HCT116 (cell line): ENCODE measurements around the gene SCO1. TPM values are rescaled to one million over a fixed set of nuclear protein-coding genes. Genes with fewer than 3 reads are reported as not detected.

Experiments
- ATAC-seq: fragments of 200-7000 bp; cut with Tn5 transposase; 2 replicates; pipeline ENCODE4 v1.9.1; 2020; ENCODE audit warnings: mild to moderate bottlenecking, moderate library complexity
- BruUV-seq: library from RNA; stranded (reverse); fragments of 400-500 nt; replicated peaks from 2 replicates; lab custom pipeline; 2021; lab: Mats Ljungman, UMichigan
- CTCF ChIA-PET: fragments of 300-600 bp; sonication (Branson Sonifier 250); formaldehyde crosslinking; loops from one replicate; lab custom pipeline; 2021; ENCODE audit warnings: antibody characterized with exemption; lab: Charles Lee
- POLR2A ChIA-PET: fragments of 300-600, 350-600 bp; sonication (Branson Sonifier 250); formaldehyde crosslinking; loops from one replicate; lab custom pipeline; 2021; ENCODE audit warnings: antibody characterized with exemption; lab: Charles Lee
- RAD21 ChIA-PET, 2 experiments: fragments of 300-600 bp; sonication (Branson Sonifier 250); formaldehyde crosslinking; loops; one replicate each; lab custom pipeline; 2023; ENCODE audit warnings: low total read pairs in 2 of 2; ENCODE audit not compliant: uncharacterized antibody in 2 of 2, unreplicated experiment in 2 of 2, low non-redundant PET in 1 of 2; lab: Charles Lee
- DNase-seq: peaks from one replicate; pipeline ENCODE4 v3.0.0-alpha.2; 2010; ENCODE audit warnings: low read depth, low spot score
- H2AFZ ChIP-seq: fragments of 200-600 bp; shearing (Covaris generic), sonication (generic); 2 replicates; pipeline ENCODE4 v1.6.1; 2017; ENCODE audit warnings: low read depth, mixed run types, mixed read lengths, antibody characterized with exemption, low read length; ENCODE audit not compliant: poor library complexity, severe bottlenecking
- H3K27ac ChIP-seq: 2 replicates; pipeline ENCODE4 v1.5.1; 2012; ENCODE audit warnings: low read depth, low read length
- H3K27me3 ChIP-seq: fragments of 200-600 bp; sonication (generic); 2 replicates; pipeline ENCODE4 v1.6.1; 2016; ENCODE audit warnings: mixed run types, low read length, mixed read lengths; ENCODE audit not compliant: insufficient read depth
- H3K36me3 ChIP-seq, 2 experiments: fragments of 200-500 bp in 1 of 2; fragments of 200-600 bp in 1 of 2; sonication (Bioruptor generic) in 1 of 2; sonication (generic) in 1 of 2; 2 replicates each; pipeline versions ENCODE4 v1.5.1 to v1.6.1; 2014 to 2016; ENCODE audit warnings: low read length in 2 of 2, inconsistent platforms in 1 of 2, mixed read lengths in 1 of 2, mixed run types in 1 of 2; ENCODE audit not compliant: insufficient read depth in 2 of 2, control insufficient read depth in 1 of 2
- H3K4me1 ChIP-seq, 2 experiments: fragments of 200-600 bp in 1 of 2; sonication (generic) in 1 of 2; 2 replicates each; pipeline versions ENCODE4 v1.5.1 to v1.6.1; 2012 to 2017; ENCODE audit warnings: low read length in 2 of 2, inconsistent platforms in 1 of 2, mild to moderate bottlenecking in 1 of 2, mixed read lengths in 1 of 2, mixed run types in 1 of 2, moderate library complexity in 1 of 2; ENCODE audit not compliant: insufficient read depth in 2 of 2, control insufficient read depth in 1 of 2
- H3K4me2 ChIP-seq: fragments of 200-600 bp; sonication (generic); 2 replicates; pipeline ENCODE4 v1.6.1; 2017; ENCODE audit warnings: mixed run types, low read length, mixed read lengths
- H3K4me3 ChIP-seq, 2 experiments: fragments of 200-600 bp in 1 of 2; sonication (generic) in 1 of 2; replicated peaks in 1 of 2; 2 replicates each; pipeline ENCODE4 v1.5.1; 2011 to 2016; ENCODE audit warnings: low read length in 2 of 2, control low read depth in 1 of 2, low read depth in 1 of 2, mild to moderate bottlenecking in 1 of 2, mixed read lengths in 1 of 2, mixed run types in 1 of 2
- H3K79me2 ChIP-seq: fragments of 200-600 bp; sonication (generic); 2 replicates; pipeline ENCODE4 v1.6.1; 2017; ENCODE audit warnings: mild to moderate bottlenecking, mixed run types, low read length, moderate library complexity, mixed read lengths; ENCODE audit not compliant: insufficient read depth
- H3K9ac ChIP-seq: fragments of 200-600 bp; sonication (generic); 2 replicates; pipeline ENCODE4 v1.6.1; 2016; ENCODE audit warnings: low read length, mixed read lengths
- H3K9me2 ChIP-seq: fragments of 200-600 bp; sonication (generic), shearing (Covaris generic); 2 replicates; pipeline ENCODE4 v1.6.1; 2017; ENCODE audit warnings: mixed run types, mild to moderate bottlenecking, moderate library complexity; ENCODE audit not compliant: insufficient read depth
- H3K9me3 ChIP-seq, 2 experiments: fragments of 200-500 bp in 1 of 2; fragments of 200-600 bp in 1 of 2; sonication (Bioruptor generic) in 1 of 2; sonication (generic) in 1 of 2; 2 replicates each; pipeline ENCODE4 v1.6.1; 2014 to 2017; ENCODE audit warnings: low read length in 2 of 2, mixed read lengths in 2 of 2, inconsistent platforms in 1 of 2, low read depth in 1 of 2, mild to moderate bottlenecking in 1 of 2, mixed run types in 1 of 2, moderate library complexity in 1 of 2; ENCODE audit not compliant: control insufficient read depth in 1 of 2, insufficient read depth in 1 of 2
- H4K20me1 ChIP-seq: fragments of 200-600 bp; sonication (generic), shearing (Covaris generic); 2 replicates; pipeline ENCODE4 v1.6.1; 2017; ENCODE audit warnings: mixed run types, mild to moderate bottlenecking, moderate library complexity; ENCODE audit not compliant: insufficient read depth
- ATF3 ChIP-seq: IDR thresholded peaks from 2 replicates; pipeline ENCODE4 v1.6.1; 2012
- ELF1 ChIP-seq: IDR thresholded peaks from 2 replicates; pipeline ENCODE4 v1.6.1; 2012; ENCODE audit warnings: low read depth, borderline replicate concordance
- FOSL1 ChIP-seq: IDR thresholded peaks from 2 replicates; pipeline ENCODE4 v1.6.1; 2012; ENCODE audit warnings: low read depth
- MAX ChIP-seq: IDR thresholded peaks from 2 replicates; pipeline ENCODE4 v1.6.1; 2012
- YY1 ChIP-seq: IDR thresholded peaks from 2 replicates; pipeline ENCODE4 v1.6.1; 2011; ENCODE audit warnings: low read length, low read depth, moderate library complexity, mild to moderate bottlenecking; ENCODE audit not compliant: insufficient replicate concordance; ENCODE audit errors: extremely low read depth
- ZNF274 ChIP-seq: fragments of 200-500 bp; sonication (Bioruptor generic); IDR thresholded peaks from 2 replicates; pipeline ENCODE4 v1.6.1; 2014; ENCODE audit warnings: mild to moderate bottlenecking, low read depth, low read length, inconsistent platforms
- intact Hi-C: fragments of 100-400 bp; cut with micrococcal nuclease; formaldehyde crosslinking; loops from 2 replicates; pipeline ENCODE4 v1.10.0; 2022
- total RNA-seq: library from RNA; stranded (reverse); gene quantifications from one replicate; pipeline ENCODE4 v1.2.1, GENCODE V29; 2021; ENCODE audit not compliant: unreplicated experiment

The SCO1 gene
- total RNA-seq, 1 experiment from 2014 or later = 35.8 TPM

- TF ChIP-seq ELF1 (no peak), YY1 (no peak), ATF3 (no peak)
These were observed 41.4 kb upstream of the SCO1 start (continued) for GRCh38 chr17:10738521-10739258.

GRCh38 chr17:10737736-10738135 lies 40.4 kb upstream of the SCO1 start:
- H2AFZ ChIP-seq = no peak overlapping the region
- no peaks in the 10 kb centered on the region for H4K20me1 ChIP-seq
- DNase-seq (no peak), ATAC-seq (no peak)
- ChIA-PET RAD21 (interaction anchor here (1.2 to 1.7 kb wide), 2 partner anchors 107 kb away, joined by 3 to 5 read pairs; no protein-coding TSS in a partner anchor), POLR2A (no interaction called here), CTCF (interaction anchor here (0.7 to 2.5 kb wide), 12 partner anchors 11 to 1197 kb away, joined by 3 to 31 read pairs (median 3); no protein-coding TSS in a partner anchor)
- H3K27me3 ChIP-seq = peaks cover 11% of the 10 kb centered on the region; the same call in 1 of the 2 replicates
- no peaks in the 10 kb centered on the region for H3K4me1 ChIP-seq
- BruUV-seq = no TSS peak
- TF ChIP-seq FOSL1 (no peak), MAX (no peak), ZNF274 (no peak), ATF3 (no peak)
- no peak overlapping the region for H3K4me3 ChIP-seq
- H3K4me2 ChIP-seq = no peak overlapping the region
- no peaks in the 10 kb centered on the region for H3K36me3 ChIP-seq
- H3K9ac ChIP-seq = no peak overlapping the region
- no peak overlapping the region for H3K27ac ChIP-seq
- H3K79me2 ChIP-seq = no peaks in the 10 kb centered on the region
- intact Hi-C loops = loop anchor here (1.0 to 5.0 kb wide), 3 partner anchors 108 to 1250 kb away; no protein-coding TSS in a partner anchor
- no peaks in the 10 kb centered on the region for H3K9me2 ChIP-seq
- H3K9me3 ChIP-seq = no peaks in the 10 kb centered on the region
